ENCODE data around the gene SSMEM1.

Gene SSMEM1

GRCh38 chr7:130191791-130192190 lies 15.9 kb upstream of the SSMEM1 start:
- TF ChIP-seq, protein P1, sequence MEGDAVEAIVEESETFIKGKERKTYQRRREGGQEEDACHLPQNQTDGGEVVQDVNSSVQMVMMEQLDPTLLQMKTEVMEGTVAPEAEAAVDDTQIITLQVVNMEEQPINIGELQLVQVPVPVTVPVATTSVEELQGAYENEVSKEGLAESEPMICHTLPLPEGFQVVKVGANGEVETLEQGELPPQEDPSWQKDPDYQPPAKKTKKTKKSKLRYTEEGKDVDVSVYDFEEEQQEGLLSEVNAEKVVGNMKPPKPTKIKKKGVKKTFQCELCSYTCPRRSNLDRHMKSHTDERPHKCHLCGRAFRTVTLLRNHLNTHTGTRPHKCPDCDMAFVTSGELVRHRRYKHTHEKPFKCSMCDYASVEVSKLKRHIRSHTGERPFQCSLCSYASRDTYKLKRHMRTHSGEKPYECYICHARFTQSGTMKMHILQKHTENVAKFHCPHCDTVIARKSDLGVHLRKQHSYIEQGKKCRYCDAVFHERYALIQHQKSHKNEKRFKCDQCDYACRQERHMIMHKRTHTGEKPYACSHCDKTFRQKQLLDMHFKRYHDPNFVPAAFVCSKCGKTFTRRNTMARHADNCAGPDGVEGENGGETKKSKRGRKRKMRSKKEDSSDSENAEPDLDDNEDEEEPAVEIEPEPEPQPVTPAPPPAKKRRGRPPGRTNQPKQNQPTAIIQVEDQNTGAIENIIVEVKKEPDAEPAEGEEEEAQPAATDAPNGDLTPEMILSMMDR (IDR thresholded peaks at IDR 0.05; ENCODE audit: low read depth, low read length), result no peak
- DNase-seq (ENCODE audit: low read depth, low spot score), result no peak
- H3K4me3 ChIP-seq (ENCODE audit: low read depth, low read length), result no peak overlapping the region
- in situ Hi-C loops (cut with HindIII; ENCODE audit: low sequenced_read_pairs), result no loop called here

DNA sequence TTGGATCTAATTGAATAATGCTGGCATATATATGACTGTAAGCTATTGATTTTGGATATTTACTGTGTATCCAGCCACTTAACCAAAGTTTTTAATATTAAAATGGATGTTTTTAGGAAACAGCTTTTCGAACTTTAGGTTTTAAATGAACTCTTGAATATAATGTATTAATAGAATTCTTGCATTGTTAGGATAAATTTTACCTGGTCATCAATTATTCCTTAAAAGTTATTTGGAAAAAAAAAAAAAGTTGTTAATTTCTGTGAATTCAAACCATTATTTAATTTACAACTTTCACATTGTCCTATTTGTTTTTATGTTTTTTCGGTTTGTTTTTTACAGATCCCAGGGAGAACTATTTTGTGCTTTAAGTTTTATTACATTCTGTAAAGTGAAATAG lies 12.3 kb upstream of the SSMEM1 start:
- no peak overlapping the region for H3K4me3 ChIP-seq (ENCODE audit: low read depth, low read length)
- TF ChIP-seq, protein P1 (IDR thresholded peaks at IDR 0.05; ENCODE audit: low read depth, low read length), result no peak
- in situ Hi-C loops (cut with HindIII; ENCODE audit: low sequenced_read_pairs), result no loop called here
- DNase-seq (ENCODE audit: low read depth, low spot score), result no peak

DNA sequence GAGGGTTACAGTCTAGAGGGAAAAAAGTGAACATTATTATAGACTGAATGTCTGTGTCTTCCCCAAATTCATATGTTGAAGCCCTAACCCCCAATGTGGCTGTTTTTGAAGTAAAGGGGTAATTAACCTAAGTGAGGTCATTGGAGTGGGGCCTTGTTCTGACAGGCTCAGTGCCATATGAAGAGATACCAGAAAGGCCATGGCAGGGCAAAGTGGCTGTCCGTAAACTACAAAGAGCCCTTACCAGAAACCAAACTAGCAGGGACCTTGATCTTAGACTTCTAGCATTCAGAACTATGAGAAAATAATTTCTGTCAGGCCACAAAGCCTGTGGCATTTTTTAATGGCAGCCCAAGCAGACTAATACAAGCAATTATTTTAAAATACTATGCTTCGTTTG lies 11.2 kb upstream of the SSMEM1 start:
- no peak overlapping the region for H3K4me3 ChIP-seq (ENCODE audit: low read depth, low read length)
- in situ Hi-C loops (cut with HindIII; ENCODE audit: low sequenced_read_pairs), result no loop called here
- TF ChIP-seq, protein P1 (IDR thresholded peaks at IDR 0.05; ENCODE audit: low read depth, low read length), result no peak
- DNase-seq (ENCODE audit: low read depth, low spot score), result no peak

DNA sequence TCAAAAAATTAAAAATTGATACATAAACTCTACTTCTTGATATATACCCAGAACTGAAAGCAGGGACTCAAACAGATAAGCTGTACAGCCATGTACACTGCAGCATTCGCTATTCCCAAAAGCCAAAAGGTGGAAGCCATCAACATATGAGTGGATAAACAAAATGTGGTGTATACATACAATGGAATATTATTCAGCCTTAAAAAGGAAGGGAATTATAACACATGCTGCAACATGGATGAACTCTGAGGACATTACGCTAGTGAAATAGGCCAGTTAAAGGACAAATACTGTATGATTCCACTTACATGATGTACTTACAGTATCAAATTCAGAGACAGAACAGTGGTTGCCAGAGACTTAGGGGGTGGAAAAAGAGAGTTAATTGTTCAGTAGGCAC lies 10.6 kb upstream of the SSMEM1 start:
- TF ChIP-seq, protein P1 (IDR thresholded peaks at IDR 0.05; ENCODE audit: low read depth, low read length), result no peak
- no peak for DNase-seq (ENCODE audit: low read depth, low spot score)
- H3K4me3 ChIP-seq (ENCODE audit: low read depth, low read length), result no peak overlapping the region
- in situ Hi-C loops (cut with HindIII; ENCODE audit: low sequenced_read_pairs), result no loop called here

- in situ Hi-C loops (cut with HindIII; ENCODE audit: low sequenced_read_pairs), result no loop called here
- DNase-seq (ENCODE audit: low read depth, low spot score), result no peak
- no peak overlapping the region for H3K4me3 ChIP-seq (ENCODE audit: low read depth, low read length)
- TF ChIP-seq, protein P1 (IDR thresholded peaks at IDR 0.05; ENCODE audit: low read depth, low read length), result no peak
Observed at GRCh38 chr7:130201796-130202195, 5.9 kb upstream of the SSMEM1 start.

DNA sequence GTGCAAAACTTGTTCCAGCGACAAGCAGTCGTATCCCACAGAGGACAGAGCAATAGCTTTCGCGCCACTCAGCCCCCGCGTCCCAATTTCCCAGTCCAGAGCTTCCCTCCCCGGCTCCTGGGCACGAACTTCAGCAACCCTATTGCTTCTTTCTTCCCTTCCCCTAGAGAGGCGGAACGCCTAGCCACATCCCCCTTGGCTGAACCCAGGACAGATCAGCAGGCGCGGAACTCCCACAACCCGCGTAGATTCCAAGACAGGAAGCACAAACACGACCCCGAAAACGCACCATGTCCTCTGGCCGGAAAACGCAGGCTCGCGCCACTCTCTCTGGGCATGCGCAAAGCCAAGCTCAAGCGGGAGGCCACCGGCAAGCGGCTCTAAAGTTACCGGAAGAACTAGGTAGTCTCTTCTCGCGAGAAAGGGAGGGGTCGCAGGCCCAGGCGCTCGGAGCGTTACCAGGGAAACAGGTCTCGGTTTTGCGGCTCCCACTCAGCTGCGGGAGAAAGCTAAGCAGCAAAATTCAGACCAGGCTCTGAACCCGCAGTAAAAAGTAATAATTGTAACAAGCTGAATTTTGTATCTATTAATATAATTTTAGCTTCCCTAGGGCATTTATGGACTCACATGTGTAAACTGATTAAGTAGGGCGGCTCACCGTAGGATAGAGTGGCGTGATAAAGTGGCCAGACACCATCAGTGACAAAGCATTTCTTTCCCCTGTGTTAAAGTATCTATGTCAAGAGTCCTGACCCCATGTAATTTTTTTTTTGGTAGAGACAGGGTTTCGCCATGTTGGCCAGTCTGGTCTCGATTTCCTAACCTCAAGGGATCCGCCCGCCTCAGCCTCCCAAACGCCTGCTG lies 2.3 kb upstream of the SSMEM1 start, which contains the start of gene TMEM209:
TSS of gene TMEM209 (minus strand) at position 323 of the 864 bp plus-strand sequence. CDS start at position 292, 31 bp downstream.
- peak; percentile 97 for DNase-seq (ENCODE audit: low read depth, low spot score)
- TF ChIP-seq, protein P1 (IDR thresholded peaks at IDR 0.05; ENCODE audit: low read depth, low read length), result no peak
- in situ Hi-C loops (cut with HindIII; ENCODE audit: low sequenced_read_pairs), result no loop called here
- peak within 1 kb of the TSS; percentile 93 for H3K4me3 ChIP-seq (ENCODE audit: low read depth, low read length)
